OCI-LY1 (cell line): ENCODE measurements around the gene AGMO.

Experiments used
- CTCF ChIP-seq: fragments of 200-600 bp; sonication (generic), shearing (Covaris generic); IDR thresholded peaks from 2 replicates; pipeline ENCODE4 v1.5.1; 2017; ENCODE audit warnings: mild to moderate bottlenecking, antibody characterized with exemption, low read length, moderate library complexity, mixed read lengths
- EZH2 ChIP-seq: fragments of 200-600 bp; sonication (generic), shearing (Covaris generic); IDR thresholded peaks from 2 replicates; pipeline ENCODE4 v1.8.0; 2017; ENCODE audit warnings: borderline replicate concordance, mixed run types, mild to moderate bottlenecking, antibody characterized with exemption, low read length, moderate library complexity, mixed read lengths

GRCh38 chr7:15607529-15608210 lies 45.9 kb upstream of the AGMO start:
- TF ChIP-seq CTCF, result no peak
- TF ChIP-seq EZH2, result no peak
